ENCODE results near the gene SIM2.

The SIM2 gene

GRCh38 chr21:36703626-36704280 is 4.8 kb downstream of the SIM2 start:
- H3K4me2 ChIP-seq (ENCODE audit: insufficient read depth, low read length) = no peak overlapping the region
- DNase-seq = no peak
- peaks cover 40% of the 10 kb centered on the region for H3K4me1 ChIP-seq (ENCODE audit: insufficient read depth, low read length)
- H4K20me1 ChIP-seq (ENCODE audit: insufficient read depth, low read length) = no peaks in the 10 kb centered on the region
- H3K79me2 ChIP-seq (ENCODE audit: insufficient read depth, low read length) = peaks cover 39% of the 10 kb centered on the region
- no peak overlapping the region for H3K27ac ChIP-seq (ENCODE audit: low read length)
- H3K9ac ChIP-seq (ENCODE audit: low read depth, low read length) = no peak overlapping the region
- no peak for ATAC-seq (ENCODE audit: insufficient read depth, low read depth)
- H3K36me3 ChIP-seq (ENCODE audit: insufficient read depth, low read length) = no peaks in the 10 kb centered on the region
- H2AFZ ChIP-seq (ENCODE audit: low read depth, low read length) = no peak overlapping the region
- H3K4me3 ChIP-seq (ENCODE audit: low read depth in 1 of 2, low read length in 2 of 2) = no peak overlapping the region
- no peaks in the 10 kb centered on the region for H3K9me3 ChIP-seq (ENCODE audit: insufficient read depth, low read length, severe bottlenecking)
- TF ChIP-seq EZH2 (IDR thresholded peaks at IDR 0.05; ENCODE audit: borderline replicate concordance, low read depth, low read length, severe bottlenecking) = no peak
- no peak for TF ChIP-seq CTCF (IDR thresholded peaks at IDR 0.05; ENCODE audit: borderline replicate concordance, extremely low read depth, low read length, poor library complexity, severe bottlenecking)
- no peaks in the 10 kb centered on the region for H3K27me3 ChIP-seq (ENCODE audit: insufficient read depth, low read length, poor library complexity)

DNA sequence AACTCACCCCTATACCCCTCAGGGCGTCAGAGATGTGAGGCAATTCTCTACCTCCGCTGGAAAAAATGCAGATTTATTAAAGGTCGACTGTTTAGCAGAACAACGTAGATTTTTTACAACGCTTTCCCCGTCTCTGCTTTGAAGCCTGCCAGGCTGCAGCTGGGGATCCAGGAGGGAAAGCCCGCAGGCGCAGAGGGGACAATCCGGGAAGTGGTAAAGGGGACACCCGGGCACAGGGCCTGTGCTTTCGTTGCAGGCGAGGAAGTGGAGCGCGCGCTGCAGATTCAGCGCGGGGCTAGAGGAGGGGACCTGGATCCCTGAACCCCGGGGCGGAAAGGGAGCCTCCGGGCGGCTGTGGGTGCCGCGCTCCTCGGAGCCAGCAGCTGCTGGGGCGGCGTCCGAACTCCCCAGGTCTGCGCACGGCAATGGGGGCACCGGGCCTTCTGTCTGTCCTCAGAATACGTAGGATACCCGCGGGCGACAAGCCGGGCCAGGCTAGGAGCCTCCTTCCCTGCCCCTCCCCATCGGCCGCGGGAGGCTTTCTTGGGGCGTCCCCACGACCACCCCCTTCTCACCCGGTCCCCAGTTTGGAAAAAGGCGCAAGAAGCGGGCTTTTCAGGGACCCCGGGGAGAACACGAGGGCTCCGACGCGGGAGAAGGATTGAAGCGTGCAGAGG is 5.5 kb downstream of the SIM2 start:
- H3K9me3 ChIP-seq (ENCODE audit: insufficient read depth, low read length, severe bottlenecking) = no peaks in the 10 kb centered on the region
- H3K4me3 ChIP-seq (ENCODE audit: low read depth in 1 of 2, low read length in 2 of 2) = no peak overlapping the region
- H3K27ac ChIP-seq (ENCODE audit: low read length) = no peak overlapping the region
- ATAC-seq (ENCODE audit: insufficient read depth, low read depth) (no peak), DNase-seq (no peak)
- no peaks in the 10 kb centered on the region for H3K27me3 ChIP-seq (ENCODE audit: insufficient read depth, low read length, poor library complexity)
- H3K9ac ChIP-seq (ENCODE audit: low read depth, low read length) = no peak overlapping the region
- no peaks in the 10 kb centered on the region for H4K20me1 ChIP-seq (ENCODE audit: insufficient read depth, low read length)
- H2AFZ ChIP-seq (ENCODE audit: low read depth, low read length) = no peak overlapping the region
- H3K4me2 ChIP-seq (ENCODE audit: insufficient read depth, low read length) = no peak overlapping the region
- TF ChIP-seq EZH2 (IDR thresholded peaks at IDR 0.05; ENCODE audit: borderline replicate concordance, low read depth, low read length, severe bottlenecking) (no peak), CTCF (IDR thresholded peaks at IDR 0.05; ENCODE audit: borderline replicate concordance, extremely low read depth, low read length, poor library complexity, severe bottlenecking) (no peak)
- peaks cover 36% of the 10 kb centered on the region for H3K4me1 ChIP-seq (ENCODE audit: insufficient read depth, low read length)
- H3K79me2 ChIP-seq (ENCODE audit: insufficient read depth, low read length) = peaks cover 39% of the 10 kb centered on the region
- no peaks in the 10 kb centered on the region for H3K36me3 ChIP-seq (ENCODE audit: insufficient read depth, low read length)

DNA sequence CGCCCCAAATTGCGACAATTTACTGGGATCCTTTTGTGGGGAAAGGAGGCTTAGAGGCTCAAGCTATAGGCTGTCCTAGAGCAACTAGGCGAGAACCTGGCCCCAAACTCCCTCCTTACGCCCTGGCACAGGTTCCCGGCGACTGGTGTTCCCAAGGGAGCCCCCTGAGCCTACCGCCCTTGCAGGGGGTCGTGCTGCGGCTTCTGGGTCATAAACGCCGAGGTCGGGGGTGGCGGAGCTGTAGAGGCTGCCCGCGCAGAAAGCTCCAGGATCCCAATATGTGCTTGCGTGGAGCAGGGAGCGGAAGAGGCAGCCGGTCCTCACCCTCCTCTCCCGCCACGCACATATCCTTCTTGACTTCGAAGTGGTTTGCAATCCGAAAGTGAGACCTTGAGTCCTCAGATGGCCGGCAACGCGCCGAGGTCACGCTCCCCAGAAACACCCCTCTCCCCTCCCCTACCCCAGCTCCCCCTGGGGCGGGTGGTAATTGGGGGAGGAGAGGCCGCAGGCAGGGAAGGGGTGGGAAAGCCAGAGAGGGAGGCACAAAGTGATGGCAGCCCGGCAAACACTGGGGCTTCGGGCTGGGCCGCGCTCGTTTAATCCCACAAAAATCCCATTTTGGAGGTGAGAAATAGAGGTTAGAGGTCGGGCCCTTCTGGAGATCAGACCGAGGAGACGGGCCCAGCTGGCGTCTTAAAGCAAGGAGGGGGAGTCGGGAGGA is 6.2 kb downstream of the SIM2 start:
- Histone ChIP-seq H3K4me2 (ENCODE audit: insufficient read depth, low read length) (no peak overlapping the region), H3K9me3 (ENCODE audit: insufficient read depth, low read length, severe bottlenecking) (no peaks in the 10 kb centered on the region), H3K4me3 (ENCODE audit: low read depth in 1 of 2, low read length in 2 of 2) (no peak overlapping the region), H3K79me2 (ENCODE audit: insufficient read depth, low read length) (peaks cover 37% of the 10 kb centered on the region), H3K27ac (ENCODE audit: low read length) (no peak overlapping the region), H3K9ac (ENCODE audit: low read depth, low read length) (no peak overlapping the region), H4K20me1 (ENCODE audit: insufficient read depth, low read length) (no peaks in the 10 kb centered on the region), H2AFZ (ENCODE audit: low read depth, low read length) (no peak overlapping the region), H3K27me3 (ENCODE audit: insufficient read depth, low read length, poor library complexity) (no peaks in the 10 kb centered on the region), H3K36me3 (ENCODE audit: insufficient read depth, low read length) (no peaks in the 10 kb centered on the region), H3K4me1 (ENCODE audit: insufficient read depth, low read length) (peaks cover 29% of the 10 kb centered on the region)
- DNase-seq (no peak), ATAC-seq (ENCODE audit: insufficient read depth, low read depth) (no peak)
- TF ChIP-seq EZH2 (IDR thresholded peaks at IDR 0.05; ENCODE audit: borderline replicate concordance, low read depth, low read length, severe bottlenecking) (no peak), CTCF (IDR thresholded peaks at IDR 0.05; ENCODE audit: borderline replicate concordance, extremely low read depth, low read length, poor library complexity, severe bottlenecking) (no peak)

All from DND-41 (cell line).